HG03378 (cell line): ENCODE measurements around the gene SLC4A5.

Experiments
- ATAC-seq: cut with Tn5 transposase; IDR thresholded peaks from one replicate; pipeline ENCODE4 v1.9.1; 2021; ENCODE audit warnings: mild to moderate bottlenecking, moderate library complexity; ENCODE audit not compliant: unreplicated experiment

The SLC4A5 gene

DNA sequence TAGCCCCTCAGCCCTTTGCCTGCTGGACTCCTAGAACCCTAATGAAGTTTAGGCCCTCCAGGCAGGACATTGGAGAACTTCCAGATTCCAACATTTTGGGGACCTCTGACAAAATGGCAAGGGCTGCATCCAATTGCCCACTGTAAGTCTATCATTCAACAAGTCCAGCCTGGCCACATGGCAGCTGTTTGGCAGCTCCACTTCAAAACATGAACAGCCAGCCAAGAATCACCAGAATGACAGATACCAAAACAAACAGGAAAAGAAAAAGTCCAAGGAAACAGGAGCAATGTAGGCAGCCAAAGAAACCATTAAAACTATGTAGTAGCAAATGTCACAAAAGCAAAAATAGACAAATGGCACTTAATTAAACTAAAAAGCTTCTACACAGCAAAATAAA lies 25.5 kb downstream of the SLC4A5 start:
- ATAC-seq, result no peak

DNA sequence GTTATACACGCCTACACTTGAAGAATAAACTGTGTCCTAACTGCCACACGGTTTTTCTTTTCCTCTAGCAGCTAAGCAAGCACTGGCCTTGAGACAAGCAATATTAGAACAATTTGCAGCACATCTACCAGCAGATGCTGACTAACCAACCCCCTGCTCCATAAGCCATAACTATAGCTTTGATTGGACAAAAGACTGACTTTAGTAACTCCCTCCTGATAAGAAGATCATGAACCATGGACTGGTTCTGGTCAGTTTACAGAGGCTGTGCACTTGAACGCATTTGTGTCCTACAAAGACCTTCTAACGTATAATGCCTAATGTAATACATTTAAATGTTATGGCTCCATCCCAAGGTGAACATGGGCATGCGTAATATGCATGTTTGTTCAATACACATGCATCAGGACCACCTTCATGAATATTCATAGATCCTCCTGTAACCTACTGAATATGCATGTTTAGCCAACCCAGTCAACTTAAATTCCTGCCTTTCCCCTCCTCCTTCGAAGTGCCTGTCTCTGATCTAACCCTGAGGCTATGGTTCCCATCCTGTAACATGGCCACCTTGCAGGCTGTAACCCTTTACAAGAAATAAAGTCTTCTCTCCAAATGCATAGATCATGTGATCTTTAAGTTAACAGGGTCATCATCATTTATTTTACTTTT lies 26.5 kb downstream of the SLC4A5 start:
- no peak for ATAC-seq

DNA sequence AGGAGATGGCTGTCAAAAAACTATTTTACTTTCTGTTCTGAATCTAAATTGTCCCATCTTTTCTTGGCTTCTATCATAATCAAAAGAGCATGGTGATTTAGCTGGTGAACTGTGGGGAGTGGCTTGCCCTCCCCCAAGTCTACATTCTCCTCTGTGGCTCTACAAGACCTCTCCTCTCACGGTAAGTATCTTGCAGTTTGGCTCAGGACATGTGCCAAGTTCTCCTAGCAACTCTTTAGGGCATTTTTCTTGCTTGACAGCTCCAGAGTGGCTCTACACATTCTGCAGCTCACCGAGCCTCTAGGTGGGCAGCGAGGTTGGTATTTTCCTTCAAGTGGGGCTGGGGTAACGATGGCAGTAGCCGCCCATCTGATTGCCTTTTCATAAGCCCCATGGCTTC lies 29.1 kb downstream of the SLC4A5 start:
- ATAC-seq, result no peak

DNA sequence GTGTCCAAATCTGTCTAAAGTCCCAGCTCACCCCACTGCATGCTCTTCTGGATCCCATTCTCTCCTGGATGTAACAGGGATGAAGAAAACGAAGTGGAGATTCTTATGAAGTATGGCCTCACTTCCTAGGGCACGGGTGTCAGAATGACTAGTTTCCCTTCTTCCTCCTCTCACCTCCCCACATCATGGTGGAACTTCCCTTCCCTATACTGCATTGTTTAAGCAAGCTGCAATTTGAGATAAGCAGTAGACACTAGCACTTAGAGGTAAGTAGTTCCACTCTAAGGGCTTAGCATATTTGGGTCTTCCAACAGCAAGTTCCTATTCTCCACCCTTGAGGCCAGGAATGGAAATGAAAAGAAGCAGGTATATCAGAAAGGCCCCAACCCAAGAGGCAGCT lies 29.7 kb downstream of the SLC4A5 start:
- no peak for ATAC-seq

DNA sequence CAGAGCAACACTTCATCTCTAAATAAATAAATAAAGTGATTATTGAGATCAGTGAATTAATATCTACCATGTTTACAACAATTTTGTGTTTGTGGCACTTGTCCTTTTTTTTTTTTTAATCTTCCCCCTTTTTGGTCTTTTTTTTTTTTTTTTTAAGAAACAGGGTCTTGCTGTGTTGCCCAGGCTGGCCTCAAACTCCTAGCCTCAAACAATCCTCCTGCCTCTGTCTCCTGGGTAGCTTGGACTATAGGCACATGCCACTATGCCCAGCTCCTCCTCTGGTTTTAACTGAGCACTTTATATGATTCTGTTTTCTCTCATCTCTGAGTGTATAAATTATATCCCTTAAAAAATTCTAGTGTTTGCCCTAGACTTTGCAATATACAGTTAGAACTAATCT lies 30.3 kb downstream of the SLC4A5 start:
- ATAC-seq, result no peak

DNA sequence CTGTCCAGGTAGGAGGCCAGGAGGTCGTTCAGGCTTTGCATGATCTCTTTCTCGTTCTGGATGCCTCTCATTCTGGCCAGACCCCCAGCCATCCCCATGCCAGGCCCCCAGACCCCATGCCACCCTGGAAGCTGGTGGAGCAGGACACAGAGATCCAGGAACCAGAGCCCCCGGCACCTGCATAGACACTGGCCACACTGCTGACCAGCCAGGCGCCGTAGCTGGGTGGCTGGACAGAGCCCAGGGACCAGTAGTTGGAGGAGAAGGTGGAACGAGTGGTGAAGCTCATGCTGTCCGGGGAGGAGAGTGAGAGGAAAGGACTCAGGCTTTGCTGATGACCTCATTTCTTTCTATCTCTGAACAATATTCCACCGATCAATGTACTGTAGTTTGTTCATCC lies 35.5 kb downstream of the SLC4A5 start:
- no peak for ATAC-seq

DNA sequence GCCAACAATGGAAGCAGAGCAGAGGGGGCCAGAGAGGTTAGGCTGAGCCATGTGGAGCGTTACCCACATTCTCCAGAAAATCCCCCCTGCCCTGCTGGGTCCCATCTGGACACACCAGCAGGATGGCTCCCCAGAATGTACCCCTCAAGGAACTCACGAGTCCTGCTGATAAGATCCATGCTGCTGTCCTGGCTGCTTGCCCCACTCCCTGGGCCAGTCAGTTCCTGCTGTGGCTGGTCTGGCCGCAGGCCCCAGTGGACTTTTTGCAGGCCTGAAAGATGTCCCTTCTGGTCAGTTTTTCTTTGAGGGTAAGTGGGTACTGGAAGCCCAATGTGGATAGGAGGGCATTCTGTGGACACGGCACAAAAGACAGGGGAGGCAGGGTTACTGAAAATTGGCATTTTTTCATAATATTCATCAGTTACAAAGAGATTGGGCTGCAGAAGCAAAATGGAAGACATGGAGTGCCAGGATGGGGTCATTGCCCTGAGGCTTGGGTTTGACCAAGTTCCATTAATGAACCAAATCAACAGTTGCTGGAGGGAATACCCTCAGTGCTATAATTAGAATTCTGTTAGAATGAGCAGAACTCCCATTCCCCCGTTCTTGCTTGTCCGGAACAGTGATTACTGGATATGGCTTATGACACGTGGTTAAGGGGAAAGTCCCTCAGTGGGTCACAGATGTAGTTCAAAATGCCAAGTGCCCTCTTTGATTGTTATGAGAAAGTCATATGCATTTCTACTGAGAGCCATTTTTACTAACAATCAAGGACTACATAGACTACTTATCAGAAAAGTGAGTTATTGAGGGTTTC lies 38.7 kb downstream of the SLC4A5 start:
- ATAC-seq, result no peak

DNA sequence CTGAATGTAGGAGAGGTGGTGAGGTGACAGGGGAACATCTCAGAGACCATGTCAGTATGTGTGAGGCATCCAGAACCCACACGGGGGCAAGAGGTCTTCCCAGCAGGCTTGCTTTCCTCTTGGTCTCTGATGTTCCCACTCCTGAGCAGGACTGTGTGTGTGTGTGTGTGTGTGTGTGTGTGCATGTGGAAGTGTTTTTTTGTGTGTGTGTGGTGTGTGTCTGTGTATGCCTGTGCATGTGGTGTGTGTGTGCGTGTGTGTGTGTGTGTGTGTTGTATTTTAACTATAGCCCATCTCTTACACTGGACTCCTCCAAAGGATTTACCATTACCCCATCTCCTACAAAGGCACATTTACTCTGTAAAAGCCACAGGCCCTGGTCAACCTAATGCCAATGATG lies 40.4 kb downstream of the SLC4A5 start:
- no peak for ATAC-seq

DNA sequence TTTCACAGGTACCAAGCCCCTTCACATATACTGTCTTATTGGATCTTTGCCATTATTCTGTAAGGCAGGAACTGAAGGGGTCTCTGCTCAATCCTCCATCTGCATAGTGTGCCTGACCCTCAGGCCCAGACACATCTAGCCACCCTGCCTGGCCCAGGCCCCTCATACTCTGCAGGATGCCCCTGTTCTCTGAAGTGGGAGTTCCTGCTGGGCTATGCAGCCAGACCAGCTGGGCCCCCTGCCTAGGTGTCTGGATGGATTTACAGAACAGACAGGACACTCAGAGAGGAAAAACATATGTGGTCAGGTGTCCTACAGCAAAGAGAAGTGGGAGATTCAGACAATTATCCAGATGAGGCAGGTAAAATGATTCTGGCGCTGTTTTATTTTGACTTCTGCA lies 42.0 kb downstream of the SLC4A5 start:
- ATAC-seq, result no peak

DNA sequence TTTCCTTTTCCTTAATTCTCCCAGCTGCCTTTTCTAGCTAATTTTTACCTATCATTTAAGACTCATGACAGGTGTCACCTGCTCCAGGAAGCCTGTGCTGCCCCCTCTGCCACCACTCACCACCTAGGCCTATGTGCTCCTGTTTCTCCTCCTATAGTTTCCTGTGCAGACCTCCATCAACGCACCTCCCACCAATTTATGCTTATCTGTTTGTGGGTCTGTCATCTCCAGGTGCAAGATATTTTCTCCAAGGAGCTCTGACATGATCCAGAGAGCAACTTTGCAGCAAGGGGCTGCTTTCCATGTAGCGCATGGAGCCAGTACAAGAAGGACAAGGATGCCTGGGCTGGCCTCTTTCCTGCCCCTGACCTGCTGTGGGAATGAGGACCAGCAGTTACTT lies 42.7 kb downstream of the SLC4A5 start:
- ATAC-seq, result no peak

DNA sequence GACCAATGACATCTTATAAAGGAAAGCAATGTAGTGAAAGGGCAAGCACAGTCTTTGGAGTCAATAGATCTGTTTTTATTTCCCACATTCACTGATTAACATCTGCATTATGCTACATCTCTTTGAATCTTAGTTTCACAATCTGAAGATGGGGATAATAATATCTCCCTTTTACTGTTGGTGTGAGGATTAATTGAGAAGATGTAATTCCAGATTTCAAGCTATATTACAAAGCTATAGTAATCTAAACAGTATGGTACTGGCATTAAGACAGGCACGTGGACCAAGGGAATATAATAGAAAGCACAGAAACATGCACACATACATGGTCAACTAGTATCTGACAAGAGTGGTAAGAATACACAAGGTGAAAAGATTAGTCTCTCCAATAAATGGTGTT lies 45.3 kb downstream of the SLC4A5 start:
- no peak for ATAC-seq

DNA sequence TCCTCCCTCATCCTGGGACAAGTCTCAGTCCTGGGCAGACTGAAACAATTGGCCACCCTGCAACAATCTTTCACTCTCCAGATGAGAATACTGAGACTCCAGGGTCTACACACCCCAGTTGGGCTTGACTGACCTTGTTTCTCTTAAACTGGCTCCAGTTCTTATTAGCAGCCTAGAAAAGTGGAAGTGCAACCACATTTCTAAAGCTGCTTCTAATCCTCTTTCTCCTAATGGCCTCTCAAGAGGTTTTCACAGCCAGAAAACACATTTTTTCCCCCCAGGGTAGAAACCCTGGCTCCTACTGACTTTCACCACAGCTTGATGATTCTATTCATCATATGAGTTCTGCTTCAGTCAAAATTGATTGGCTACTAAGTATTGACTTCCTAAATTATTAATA lies 45.8 kb downstream of the SLC4A5 start:
- peak; percentile 50 for ATAC-seq

DNA sequence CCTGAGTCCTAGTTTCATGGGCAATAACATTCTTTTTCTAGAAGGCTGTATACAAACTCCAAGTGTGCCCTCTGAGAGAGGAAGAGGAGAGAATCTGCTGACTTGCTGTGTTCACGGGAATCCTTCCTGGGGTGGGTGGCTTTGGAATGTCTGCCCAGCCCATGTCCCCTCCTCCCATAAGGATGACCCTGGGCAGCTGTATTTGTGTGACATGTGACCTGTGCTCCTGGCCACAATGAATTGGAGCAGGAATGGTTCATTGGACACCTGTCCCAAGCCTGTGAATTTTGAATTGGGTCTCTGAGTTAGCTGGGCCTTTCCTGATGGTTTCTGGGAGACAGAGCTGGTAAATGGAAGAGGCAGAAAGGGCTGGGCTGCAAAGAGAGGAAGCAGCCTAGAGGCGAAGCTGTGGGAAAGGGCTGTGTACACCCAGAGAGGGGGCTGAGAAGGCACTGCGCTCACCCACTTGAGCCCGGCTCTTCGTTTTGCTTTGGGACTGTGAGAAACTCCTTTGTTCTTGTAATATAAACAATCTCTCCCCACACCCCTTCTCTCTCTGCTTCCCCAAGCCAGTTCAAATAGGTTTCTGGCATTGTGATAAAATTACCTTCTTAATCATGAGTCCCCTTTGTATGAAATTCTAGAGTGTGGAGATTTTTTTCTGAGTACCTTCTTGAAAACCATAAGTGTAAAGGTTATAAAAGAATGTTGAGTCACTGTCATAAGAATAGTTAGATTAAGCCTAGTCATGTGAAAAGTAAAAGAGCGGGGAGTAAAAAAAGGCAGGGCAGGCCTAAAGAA lies 49.8 kb downstream of the SLC4A5 start:
- no peak for ATAC-seq

DNA sequence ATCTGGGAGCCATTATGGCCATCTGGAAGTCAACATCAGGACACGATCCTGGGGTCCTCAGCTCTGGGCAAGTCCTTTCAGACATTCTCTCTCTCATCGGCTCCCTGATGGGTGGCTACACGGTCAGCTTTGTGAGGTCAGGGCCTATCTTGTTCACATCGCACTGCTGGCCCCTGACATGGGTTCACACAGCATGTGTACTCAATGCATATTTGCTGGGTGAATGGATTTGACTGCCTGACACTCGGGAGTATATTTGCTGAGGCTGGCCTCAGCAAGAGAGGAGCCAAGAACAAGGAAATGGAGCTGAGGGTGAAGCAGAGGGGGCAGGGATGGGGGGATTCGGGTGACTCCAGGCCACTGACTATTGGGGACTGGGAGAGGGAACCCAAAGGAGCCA lies 50.5 kb downstream of the SLC4A5 start:
- no peak for ATAC-seq

DNA sequence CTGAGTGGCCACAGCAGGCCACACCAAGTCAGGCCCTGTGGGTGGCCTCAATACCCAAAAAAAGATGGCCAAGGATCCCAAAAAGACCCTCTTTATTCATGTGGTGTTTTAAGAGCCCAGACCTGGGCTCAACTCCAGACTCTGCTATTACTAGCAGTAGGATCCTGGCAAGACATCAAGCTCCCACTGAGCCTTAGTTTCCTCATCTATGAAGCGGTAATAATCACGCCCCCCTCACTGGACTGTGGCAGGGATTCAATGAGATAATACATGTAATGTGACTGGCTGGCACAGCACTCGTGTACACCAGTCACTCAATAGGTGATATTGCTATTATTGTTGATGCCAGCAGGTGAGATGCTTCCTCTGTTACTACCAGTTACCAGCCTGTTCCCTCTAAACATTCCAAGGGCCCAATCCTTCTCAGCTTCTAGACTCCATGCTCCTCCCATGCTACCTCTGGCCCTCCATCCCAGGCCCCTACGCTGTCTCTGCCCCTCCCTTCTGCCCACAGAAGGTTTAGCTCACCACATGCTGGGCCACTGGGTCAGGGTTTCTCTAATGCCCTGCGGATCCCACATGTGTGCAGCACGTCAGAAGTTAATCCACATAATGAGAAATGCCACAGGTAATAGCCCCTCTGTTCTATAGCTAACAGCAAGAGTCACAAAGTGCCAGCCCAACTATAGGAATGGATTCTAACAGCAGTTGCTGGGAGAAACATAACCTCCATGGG lies 51.2 kb downstream of the SLC4A5 start:
- no peak for ATAC-seq

DNA sequence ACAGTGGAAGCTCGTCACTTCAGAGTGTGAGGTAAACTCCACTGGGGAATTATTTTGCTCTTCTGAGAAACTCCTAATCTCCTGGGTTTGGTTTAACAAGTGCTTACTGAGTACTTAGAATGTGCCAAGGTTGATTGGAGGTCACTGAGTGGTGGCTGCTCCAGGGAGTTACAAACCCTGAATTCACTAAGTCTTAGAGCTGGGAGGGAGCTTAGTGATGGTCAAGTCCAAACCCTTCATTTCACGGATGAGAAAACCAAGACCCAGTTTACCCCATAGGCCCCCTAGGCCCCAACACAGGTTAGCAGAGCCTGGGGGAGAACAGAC lies 52.0 kb downstream of the SLC4A5 start:
- ATAC-seq, result no peak

DNA sequence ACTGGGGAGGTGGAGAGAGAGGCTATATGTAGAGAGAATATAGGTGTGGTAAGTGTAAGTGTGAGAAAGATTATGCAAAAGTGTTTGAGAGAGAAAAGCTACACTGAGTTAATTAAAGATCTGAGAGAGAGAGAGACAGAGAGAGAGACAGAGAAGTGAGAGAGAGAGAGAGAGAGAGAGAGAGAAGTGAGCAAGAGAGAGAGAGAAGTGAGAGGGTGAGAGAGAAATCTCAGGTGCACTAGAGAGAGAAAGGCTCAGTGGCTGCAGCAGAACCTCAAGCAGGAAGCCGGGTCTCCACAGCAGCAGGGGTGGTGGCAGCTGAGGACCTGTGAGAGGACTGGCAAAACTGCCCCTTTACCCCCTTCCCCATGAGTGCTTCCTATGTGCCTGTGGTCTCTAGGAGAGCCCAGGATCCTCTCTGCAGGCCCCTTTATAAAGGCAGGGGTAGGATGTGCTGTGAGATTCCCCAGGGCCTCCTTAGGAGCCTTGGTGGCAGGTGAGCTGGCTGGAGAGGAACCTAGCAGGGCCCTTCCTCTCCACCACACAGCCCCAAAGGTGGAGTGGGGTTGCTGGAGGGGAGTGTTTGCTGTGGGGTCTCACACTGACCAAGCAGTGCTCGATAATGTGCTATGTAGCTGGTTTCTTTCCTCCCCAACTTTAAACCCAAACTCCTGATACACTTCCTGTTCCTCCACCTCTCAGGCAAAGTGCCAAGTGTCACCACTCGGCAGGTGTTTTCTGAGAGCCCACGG lies 52.6 kb downstream of the SLC4A5 start:
- no peak for ATAC-seq

DNA sequence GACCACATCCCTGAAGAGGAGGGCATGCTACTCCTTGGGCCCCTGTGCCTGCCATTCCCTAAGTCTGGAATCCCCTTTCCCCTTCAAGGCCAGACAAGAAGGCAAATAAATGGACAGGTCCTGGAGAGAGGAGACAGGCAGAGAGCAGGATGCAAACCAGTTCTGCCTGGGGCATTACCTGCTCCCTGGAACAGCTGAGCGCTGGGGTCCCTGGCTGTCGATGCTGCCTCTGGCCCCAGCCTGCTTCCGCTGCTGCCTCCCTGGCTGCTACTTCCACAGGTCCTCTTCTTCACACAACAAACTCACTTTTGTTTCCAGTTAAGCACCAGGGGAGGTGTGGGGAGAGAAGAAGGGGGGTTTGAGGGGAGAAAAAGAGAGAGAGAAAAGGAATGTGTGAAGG lies 53.1 kb downstream of the SLC4A5 start:
- no peak for ATAC-seq

DNA sequence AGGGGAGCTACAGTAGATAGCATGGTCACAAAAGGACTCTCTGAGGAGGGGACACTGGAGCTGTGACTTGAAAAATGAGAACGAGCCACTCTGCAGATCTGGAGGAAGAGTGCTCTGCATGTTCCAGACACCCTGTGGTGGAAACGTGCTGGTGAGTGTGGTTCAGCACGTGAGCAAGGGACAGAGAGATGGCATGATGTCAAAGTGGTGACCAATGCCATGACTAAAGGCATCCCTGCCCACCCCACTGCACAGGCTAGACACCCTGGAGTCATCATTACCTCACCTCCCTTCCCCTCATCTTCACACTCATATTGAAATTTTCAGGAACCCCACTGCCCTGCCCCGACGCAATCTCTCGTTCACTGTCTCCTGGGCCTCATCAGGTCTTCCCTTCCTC lies 56.5 kb downstream of the SLC4A5 start:
- ATAC-seq, result no peak

DNA sequence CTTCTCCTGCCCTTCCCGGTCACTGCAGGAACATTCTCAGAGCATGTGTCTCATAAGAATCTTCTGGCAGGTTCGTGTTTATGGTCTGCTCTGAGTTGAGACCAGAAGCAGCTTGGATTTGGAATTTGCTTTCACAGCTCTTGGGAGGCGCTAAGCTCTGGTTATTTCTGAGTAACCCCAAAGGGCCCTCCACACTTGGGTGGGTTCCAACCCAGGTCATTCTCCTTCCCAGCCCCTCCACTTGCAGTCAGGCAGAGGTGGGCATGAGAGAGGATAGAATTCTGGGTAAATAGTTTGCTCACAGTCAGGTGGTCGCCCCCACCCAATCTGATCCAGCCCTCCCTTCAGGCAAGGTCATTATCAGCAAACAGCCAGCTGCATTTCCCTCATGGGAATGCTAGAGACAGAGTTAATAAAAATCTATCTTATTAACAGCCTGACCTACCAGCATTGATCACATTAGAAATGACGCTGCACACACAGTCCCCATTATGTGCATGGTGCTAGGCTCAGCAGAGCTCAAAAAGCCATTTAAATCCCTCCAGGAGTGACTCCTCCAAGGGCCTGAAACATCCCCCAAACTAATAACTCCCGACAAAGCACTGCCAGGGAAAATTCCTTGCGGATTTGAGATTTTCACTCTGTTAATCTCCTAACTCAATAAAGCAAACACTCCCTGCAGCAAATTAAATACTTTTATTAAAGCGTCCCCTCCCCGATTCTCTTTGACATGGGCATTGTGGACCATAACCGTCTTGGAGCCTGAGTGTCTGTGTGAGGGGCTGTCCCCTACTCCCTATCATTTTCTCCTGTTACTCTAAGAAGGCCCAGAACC lies 61.9 kb downstream of the SLC4A5 start:
- no peak for ATAC-seq
